ENCODE results near the gene U2AF1L4.
A peak's percentile ranks its signal among the peaks of the same experiment; 100 is the strongest.

DNA sequence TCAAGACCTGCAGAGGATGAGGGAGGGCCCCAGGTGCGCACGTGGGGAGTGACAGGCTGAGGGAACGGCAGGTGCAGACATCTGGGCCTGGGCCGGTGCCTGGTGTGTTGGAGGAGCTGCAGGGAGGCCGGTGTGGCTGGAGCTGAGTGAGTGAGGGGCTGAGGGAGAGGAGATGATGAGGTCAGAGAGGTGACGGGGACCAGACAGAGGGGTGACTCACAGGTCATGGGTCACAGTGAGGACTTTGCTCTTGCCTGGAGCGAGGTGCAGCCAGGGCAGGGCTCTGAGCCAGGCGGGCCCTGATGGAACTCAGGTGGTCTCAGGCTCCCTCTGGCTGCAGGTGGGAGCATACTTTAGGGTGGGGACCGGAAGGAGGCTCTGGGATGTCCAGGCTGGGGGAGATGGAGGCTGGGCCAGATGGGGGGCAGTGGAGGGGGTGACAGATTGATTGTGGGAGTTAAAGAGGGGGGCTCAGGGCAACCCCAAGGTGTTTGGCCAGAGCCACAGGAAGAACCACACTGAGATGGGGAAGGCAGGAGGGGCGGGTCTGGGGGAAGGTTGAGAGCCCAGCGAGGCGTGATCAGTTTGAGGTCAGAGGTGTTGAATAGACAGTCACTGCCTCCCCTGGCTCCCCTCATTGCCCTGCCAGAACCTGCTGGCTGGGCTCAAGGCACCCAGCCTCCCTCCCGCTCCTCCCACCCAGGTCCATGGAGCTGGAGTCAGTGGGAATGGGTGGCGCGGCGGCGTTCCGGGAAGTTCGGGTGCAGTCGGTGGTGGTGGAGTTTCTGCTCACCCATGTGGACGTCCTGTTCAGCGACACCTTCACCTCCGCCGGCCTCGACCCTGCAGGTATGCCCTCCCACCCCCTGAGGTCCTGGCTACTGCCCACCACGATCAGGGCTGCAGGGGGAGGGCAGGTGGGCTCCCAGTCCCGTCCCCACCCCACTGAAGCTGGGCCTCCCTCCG is 38.5 kb upstream of the U2AF1L4 start:
- TF ChIP-seq, protein P1, sequence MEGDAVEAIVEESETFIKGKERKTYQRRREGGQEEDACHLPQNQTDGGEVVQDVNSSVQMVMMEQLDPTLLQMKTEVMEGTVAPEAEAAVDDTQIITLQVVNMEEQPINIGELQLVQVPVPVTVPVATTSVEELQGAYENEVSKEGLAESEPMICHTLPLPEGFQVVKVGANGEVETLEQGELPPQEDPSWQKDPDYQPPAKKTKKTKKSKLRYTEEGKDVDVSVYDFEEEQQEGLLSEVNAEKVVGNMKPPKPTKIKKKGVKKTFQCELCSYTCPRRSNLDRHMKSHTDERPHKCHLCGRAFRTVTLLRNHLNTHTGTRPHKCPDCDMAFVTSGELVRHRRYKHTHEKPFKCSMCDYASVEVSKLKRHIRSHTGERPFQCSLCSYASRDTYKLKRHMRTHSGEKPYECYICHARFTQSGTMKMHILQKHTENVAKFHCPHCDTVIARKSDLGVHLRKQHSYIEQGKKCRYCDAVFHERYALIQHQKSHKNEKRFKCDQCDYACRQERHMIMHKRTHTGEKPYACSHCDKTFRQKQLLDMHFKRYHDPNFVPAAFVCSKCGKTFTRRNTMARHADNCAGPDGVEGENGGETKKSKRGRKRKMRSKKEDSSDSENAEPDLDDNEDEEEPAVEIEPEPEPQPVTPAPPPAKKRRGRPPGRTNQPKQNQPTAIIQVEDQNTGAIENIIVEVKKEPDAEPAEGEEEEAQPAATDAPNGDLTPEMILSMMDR (IDR thresholded peaks at IDR 0.05 in 2 of 3, conservative IDR thresholded peaks at IDR 0.05 in 1 of 3; ENCODE audit: control insufficient read depth in 2 of 3, extremely low read depth in 1 of 3, insufficient read depth in 1 of 3, low read depth in 3 of 3, low read length in 3 of 3): peak in 2 of 3 experiments; percentile 5 to 26; a peak in 2 of 6 replicates
- TF ChIP-seq, protein P2, sequence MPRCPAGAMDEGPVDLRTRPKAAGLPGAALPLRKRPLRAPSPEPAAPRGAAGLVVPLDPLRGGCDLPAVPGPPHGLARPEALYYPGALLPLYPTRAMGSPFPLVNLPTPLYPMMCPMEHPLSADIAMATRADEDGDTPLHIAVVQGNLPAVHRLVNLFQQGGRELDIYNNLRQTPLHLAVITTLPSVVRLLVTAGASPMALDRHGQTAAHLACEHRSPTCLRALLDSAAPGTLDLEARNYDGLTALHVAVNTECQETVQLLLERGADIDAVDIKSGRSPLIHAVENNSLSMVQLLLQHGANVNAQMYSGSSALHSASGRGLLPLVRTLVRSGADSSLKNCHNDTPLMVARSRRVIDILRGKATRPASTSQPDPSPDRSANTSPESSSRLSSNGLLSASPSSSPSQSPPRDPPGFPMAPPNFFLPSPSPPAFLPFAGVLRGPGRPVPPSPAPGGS (IDR thresholded peaks at IDR 0.05; ENCODE audit: borderline replicate concordance, insufficient read depth, low read depth, low read length, poor library complexity, severe bottlenecking): no peak
- TF ChIP-seq KAT2A (conservative IDR thresholded peaks at IDR 0.05; ENCODE audit: control insufficient read depth, low read depth, low read length) (no peak), RFX5 (IDR thresholded peaks at IDR 0.05; ENCODE audit: low read depth, low read length) (no peak)

Data from GM12878 (cell line).